ENCODE measurements around the gene PPP1R12C.

Gene PPP1R12C

DNA sequence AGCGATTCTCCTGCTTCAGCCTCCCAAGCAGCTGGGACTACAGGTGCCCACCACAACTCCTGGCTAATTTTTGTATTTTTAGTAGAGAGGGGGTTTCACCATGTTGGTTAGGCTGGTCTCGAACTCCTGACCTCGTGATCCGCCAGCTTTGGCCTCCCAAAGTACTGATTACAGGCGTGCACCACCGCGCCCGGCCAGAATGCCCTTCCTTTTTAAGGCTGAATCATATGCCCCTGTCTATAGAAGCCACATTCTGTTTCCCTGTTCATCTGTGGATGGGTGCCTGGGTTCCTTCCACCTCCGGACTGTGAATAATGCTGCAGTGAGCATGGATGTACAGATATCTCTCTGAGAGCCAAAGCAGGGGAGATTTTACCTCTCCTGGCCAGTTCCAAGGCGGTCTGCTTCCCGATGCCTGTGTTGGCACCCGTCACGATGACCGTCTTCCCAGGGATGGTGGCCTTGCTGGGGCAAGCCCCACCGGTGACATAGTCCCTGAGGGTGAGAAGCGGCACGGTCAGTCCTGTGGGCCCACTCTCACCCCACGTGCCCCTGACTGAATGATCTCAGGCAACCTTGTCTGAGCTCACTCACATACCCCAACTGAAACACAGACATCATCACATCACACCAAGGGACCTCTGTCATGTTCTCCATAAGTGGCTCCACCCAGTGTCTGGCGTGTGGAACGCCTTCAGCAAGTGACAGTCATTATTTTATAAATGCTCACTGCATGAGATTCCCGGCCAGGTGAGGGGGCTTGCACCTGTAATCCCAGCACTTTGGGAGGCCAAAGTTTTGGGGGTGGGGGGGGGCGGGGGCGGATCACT lies 58.4 kb downstream of the PPP1R12C start:
- TF ChIP-seq, protein P1, sequence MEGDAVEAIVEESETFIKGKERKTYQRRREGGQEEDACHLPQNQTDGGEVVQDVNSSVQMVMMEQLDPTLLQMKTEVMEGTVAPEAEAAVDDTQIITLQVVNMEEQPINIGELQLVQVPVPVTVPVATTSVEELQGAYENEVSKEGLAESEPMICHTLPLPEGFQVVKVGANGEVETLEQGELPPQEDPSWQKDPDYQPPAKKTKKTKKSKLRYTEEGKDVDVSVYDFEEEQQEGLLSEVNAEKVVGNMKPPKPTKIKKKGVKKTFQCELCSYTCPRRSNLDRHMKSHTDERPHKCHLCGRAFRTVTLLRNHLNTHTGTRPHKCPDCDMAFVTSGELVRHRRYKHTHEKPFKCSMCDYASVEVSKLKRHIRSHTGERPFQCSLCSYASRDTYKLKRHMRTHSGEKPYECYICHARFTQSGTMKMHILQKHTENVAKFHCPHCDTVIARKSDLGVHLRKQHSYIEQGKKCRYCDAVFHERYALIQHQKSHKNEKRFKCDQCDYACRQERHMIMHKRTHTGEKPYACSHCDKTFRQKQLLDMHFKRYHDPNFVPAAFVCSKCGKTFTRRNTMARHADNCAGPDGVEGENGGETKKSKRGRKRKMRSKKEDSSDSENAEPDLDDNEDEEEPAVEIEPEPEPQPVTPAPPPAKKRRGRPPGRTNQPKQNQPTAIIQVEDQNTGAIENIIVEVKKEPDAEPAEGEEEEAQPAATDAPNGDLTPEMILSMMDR (IDR thresholded peaks at IDR 0.05; ENCODE audit: low read depth, low read length, missing control alignments), result no peak
- no peak for DNase-seq (ENCODE audit: low read depth)
- H3K4me3 ChIP-seq (ENCODE audit: low read depth, low read length), result no peak overlapping the region

DNA sequence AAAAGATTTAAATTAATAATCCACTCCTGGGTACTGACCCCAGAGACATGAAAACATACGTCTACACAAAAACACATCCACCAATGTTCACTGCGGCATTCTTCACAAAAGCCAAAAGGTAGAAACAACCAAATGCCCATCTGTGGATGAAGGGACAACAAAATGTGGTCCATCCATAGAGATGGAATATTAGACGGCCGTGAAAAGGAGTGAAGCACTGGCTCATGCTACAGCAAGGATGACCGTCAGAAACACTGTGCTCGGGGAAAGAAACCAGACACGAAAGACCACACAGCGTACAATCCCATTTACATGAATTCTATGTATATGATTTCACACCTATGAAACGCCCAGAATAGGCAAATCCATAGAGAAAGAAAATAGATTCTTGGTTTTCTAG lies 60.6 kb downstream of the PPP1R12C start:
- TF ChIP-seq, protein P1 (IDR thresholded peaks at IDR 0.05; ENCODE audit: low read depth, low read length, missing control alignments), result no peak
- DNase-seq (ENCODE audit: low read depth), result no peak
- no peak overlapping the region for H3K4me3 ChIP-seq (ENCODE audit: low read depth, low read length)

DNA sequence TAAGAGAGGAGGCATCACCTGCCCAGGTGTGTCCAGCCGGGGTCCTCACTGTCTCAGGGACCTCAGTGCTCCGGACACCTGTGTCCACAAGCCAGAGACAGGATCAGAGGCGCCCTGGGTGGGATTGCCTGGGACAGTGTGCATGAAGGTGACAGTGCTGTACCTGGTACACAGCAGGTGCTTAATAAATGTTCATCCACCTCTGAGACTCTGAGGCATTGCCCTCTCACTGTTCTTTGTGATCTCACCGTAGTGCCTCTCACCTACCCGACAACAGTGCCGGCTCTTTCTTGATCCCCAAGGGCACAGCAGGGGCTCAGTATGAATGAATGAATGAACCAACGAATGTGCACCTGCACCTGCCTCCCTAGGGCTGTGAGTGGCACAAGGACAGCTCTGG lies 63.7 kb downstream of the PPP1R12C start:
- TF ChIP-seq, protein P1 (IDR thresholded peaks at IDR 0.05; ENCODE audit: low read depth, low read length, missing control alignments), result no peak
- no peak for DNase-seq (ENCODE audit: low read depth)
- H3K4me3 ChIP-seq (ENCODE audit: low read depth, low read length), result no peak overlapping the region

DNA sequence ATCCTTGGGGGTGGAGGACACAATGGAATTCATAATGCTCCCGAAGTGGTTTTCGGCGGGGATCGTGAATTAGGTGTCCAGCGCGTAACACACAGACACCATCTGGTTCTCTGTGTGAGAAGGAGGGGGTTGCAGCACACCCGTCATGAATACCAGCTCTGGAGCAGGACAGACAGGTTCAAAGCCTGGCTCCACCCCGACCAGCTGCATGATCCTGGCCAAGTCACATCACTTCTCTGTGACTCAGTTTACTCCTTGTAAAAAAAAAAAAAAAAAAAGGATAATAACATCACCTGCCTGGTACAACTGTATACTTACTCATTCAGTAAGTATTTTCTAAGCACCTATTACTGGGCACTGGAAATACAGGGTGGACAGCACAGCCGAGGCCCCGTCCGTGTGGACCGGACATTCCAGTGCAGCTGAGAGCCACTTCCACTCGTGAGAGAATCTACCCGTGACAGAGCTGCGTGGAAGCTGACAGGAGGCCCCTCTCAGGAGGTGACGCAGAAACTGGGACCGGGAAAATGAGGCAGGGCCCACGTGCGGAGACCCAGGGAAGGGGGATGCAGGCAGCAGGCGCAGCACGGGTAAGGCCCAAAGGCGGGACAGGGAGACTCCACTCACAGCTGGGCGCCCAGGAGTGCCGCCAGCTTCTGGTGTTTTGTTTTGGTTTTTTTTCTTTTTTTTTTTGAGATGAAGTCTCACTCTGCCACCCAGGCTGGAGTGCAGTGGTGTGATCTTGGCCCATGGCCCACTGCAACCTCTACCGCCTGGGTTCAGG lies 66.5 kb downstream of the PPP1R12C start:
- TF ChIP-seq, protein P1 (IDR thresholded peaks at IDR 0.05; ENCODE audit: low read depth, low read length, missing control alignments), result no peak
- no peak overlapping the region for H3K4me3 ChIP-seq (ENCODE audit: low read depth, low read length)

DNA sequence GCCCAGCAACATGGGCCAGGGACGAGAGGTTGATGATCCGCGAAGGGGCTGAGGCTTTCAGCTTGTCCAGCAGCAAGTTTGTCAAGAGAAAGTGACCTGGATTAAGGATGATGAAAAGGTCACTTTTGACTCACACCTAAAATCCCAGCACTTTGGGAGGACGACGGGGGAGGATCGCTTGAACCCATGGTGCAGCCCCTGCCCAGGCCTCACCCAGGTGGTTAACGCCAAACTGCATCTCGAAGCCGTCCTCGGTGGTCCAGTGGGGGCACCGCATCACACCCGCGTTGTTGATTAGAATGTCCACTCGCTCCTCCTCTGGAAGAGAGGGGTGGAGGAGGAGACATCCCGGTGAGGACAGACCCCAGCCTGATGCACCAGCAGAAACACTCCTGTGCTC lies 69.0 kb downstream of the PPP1R12C start:
- no peak for DNase-seq (ENCODE audit: low read depth)
- no peak overlapping the region for H3K4me3 ChIP-seq (ENCODE audit: low read depth, low read length)
- TF ChIP-seq, protein P1 (IDR thresholded peaks at IDR 0.05; ENCODE audit: low read depth, low read length, missing control alignments), result no peak

More for the DNA sequence above, 66.5 kb downstream of the PPP1R12C start:
- DNase-seq (ENCODE audit: low read depth), result no peak

DNA sequence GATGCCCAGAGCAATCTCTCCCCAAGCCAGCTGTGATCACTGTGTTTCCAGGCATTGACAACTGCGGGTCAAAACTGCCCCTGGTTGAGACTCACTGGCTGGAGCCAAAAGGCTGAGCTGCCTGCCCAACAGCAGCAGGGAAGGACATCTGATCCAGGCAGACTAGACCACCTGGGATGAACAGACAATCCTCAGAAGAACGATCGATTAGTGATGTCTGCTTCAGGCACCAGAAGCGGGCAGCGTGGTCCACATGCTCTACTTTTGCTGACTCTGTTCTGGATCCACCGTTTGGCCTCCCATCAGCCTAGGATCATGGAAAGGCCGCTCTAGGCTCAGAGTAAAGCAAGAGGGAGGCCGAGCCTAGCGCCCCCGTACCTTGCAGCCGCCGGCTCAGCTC lies 69.5 kb downstream of the PPP1R12C start:
- H3K4me3 ChIP-seq (ENCODE audit: low read depth, low read length), result no peak overlapping the region
- TF ChIP-seq, protein P1 (IDR thresholded peaks at IDR 0.05; ENCODE audit: low read depth, low read length, missing control alignments), result no peak
- DNase-seq (ENCODE audit: low read depth), result no peak
